Stimulated activated CD8-positive, alpha-beta memory T cell treated with anti-CD3 and anti-CD28 coated beads, Interleukin-12 subunit alpha, Interleukin-12 subunit beta, amount 100 ng/mL, for 24 hours (primary cell): ENCODE data around the gene ANKHD1.

Experiments used
- DNase-seq: peaks from one replicate; pipeline ENCODE4 v3.0.0-alpha.2; 2020; ENCODE audit errors: extremely low read depth

ANKHD1 gene

GRCh38 chr5:140371356-140372151 lies 30.1 kb upstream of the ANKHD1 start:
- DNase-seq, result no peak

- no peak for DNase-seq
These were observed 28.6 kb upstream of the ANKHD1 start for GRCh38 chr5:140372971-140373487.

- DNase-seq, result no peak
These were observed 20.3 kb upstream of the ANKHD1 start for GRCh38 chr5:140381351-140381750.

- no peak for DNase-seq
These were observed 19.7 kb upstream of the ANKHD1 start for GRCh38 chr5:140381972-140382371.

GRCh38 chr5:140382866-140383265 lies 18.8 kb upstream of the ANKHD1 start:
- no peak for DNase-seq

- no peak for DNase-seq
These were observed 18.3 kb upstream of the ANKHD1 start for GRCh38 chr5:140383300-140383699.

- no peak for DNase-seq
These were observed 13.6 kb upstream of the ANKHD1 start for GRCh38 chr5:140388052-140388451.

- no peak for DNase-seq
These were observed 10.3 kb upstream of the ANKHD1 start for GRCh38 chr5:140391312-140391711.

GRCh38 chr5:140391732-140392131 lies 9.9 kb upstream of the ANKHD1 start:
- no peak for DNase-seq

GRCh38 chr5:140393738-140394137 lies 7.9 kb upstream of the ANKHD1 start:
- no peak for DNase-seq

GRCh38 chr5:140398379-140398811 lies 3.2 kb upstream of the ANKHD1 start:
- no peak for DNase-seq

GRCh38 chr5:140399979-140400729 lies 1.5 kb upstream of the ANKHD1 start:
- DNase-seq, result no peak

- peak; percentile 63 for DNase-seq
These were observed 787 bp upstream of the ANKHD1 start for GRCh38 chr5:140400730-140401361.

GRCh38 chr5:140402258-140403074 lies 833 bp downstream of the ANKHD1 start:
- peak; percentile 11 for DNase-seq

- DNase-seq, result no peak
These were observed 2.0 kb downstream of the ANKHD1 start for GRCh38 chr5:140403613-140404012.

GRCh38 chr5:140408750-140409241 lies 7.2 kb downstream of the ANKHD1 start:
- DNase-seq, result no peak

GRCh38 chr5:140413230-140413629 lies 11.6 kb downstream of the ANKHD1 start:
- no peak for DNase-seq

GRCh38 chr5:140417235-140417634 lies 15.6 kb downstream of the ANKHD1 start:
- no peak for DNase-seq

GRCh38 chr5:140418862-140419520 lies 17.4 kb downstream of the ANKHD1 start:
- no peak for DNase-seq

GRCh38 chr5:140420226-140420570 lies 18.6 kb downstream of the ANKHD1 start:
- DNase-seq, result no peak
